HG03196 (cell line): ENCODE results near the gene NPPB.

Experiments
- ATAC-seq: cut with Tn5 transposase; IDR thresholded peaks from one replicate; pipeline ENCODE4 v1.9.1; 2021; ENCODE audit not compliant: unreplicated experiment

Gene NPPB

DNA sequence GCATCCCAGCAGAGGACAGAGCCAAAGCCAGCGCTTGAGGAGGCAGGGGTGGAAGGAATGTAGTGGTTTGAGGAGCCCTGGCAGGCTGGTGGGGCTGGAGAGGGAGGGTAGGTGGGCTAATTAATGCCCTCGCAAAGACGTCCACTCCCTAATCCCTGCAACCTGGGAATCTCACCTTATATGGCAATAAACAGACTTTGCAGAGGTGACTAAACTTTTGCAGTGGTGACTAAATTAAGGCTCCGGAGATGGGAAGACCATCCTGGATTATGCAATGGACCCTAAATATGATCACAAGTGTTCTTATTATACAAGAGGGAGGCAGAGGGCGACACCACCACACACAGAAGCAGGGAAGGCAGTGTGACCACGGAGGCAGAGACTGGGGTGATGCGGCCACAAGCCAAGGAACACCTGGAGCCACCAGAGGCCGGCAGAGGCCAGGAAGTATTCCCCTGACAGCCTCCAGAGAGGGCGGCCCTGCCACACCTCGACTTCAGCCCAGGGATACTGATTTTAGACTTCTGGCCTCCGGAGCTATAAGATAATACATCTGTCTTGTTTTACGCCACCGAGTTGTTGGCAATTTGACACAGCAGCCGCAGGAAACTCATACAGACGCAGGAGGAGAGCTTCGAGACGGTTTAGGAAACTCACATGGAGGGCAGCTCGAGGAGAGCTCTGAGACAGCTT lies 23.1 kb upstream of the NPPB start:
- no peak for ATAC-seq

DNA sequence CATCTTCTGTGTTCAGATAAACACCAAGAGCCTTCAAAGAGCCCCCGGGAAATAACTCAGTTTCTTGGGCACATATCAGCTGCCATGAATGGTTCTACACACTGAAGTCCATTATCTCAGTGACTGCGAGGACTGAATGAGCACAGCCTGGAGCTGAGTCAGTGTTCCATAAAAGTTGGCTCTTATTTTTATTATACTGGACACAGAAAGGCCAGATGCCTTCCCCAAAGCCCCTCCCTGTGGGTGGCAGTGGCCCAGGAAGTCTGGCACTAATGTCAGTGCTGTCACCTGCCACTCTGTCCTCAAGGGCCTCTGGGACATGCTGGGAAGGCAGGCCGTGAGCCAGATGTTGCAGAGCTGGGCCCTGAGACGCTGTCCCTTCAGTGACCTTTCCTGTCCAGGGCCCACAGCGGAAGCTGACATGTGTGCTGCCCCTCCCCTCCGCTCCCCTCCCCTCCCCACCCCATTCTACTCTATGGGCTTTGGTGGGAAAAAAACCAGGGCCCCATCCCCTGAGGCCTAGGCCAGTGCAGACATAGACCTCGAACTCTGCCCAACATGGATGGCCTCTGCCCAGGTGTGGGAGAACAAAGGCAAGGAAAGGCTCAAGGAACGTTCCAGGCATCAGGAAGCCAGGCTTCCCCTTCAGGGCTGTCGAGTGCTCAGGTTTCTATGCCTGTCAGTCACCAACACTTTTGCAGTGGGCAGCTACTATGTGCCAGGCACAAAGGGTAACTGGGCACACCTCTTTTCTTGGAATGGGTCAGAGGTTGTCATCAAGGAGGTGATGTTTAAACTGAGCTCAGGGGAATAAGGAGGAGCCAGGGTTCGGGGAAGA lies 22.4 kb upstream of the NPPB start:
- no peak for ATAC-seq

DNA sequence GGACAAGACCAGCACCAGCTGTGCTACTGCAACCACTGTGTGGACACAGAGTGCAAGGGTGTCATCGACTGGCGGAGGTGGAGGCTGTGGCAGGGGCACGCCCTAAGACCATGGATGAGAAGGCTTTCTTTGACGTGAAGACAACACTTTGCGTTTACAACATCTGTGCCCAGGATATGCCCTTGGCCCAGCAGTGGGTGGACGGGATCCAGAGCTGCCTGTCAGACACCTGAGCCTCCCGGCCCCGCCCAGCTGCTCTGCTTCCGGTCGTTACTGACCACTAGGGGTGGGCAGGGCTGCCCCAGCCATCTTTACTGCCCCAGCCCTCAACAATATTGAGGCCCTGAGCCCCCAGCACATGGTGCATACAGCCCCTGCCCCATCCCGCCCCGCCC lies 21.4 kb upstream of the NPPB start:
- no peak for ATAC-seq

DNA sequence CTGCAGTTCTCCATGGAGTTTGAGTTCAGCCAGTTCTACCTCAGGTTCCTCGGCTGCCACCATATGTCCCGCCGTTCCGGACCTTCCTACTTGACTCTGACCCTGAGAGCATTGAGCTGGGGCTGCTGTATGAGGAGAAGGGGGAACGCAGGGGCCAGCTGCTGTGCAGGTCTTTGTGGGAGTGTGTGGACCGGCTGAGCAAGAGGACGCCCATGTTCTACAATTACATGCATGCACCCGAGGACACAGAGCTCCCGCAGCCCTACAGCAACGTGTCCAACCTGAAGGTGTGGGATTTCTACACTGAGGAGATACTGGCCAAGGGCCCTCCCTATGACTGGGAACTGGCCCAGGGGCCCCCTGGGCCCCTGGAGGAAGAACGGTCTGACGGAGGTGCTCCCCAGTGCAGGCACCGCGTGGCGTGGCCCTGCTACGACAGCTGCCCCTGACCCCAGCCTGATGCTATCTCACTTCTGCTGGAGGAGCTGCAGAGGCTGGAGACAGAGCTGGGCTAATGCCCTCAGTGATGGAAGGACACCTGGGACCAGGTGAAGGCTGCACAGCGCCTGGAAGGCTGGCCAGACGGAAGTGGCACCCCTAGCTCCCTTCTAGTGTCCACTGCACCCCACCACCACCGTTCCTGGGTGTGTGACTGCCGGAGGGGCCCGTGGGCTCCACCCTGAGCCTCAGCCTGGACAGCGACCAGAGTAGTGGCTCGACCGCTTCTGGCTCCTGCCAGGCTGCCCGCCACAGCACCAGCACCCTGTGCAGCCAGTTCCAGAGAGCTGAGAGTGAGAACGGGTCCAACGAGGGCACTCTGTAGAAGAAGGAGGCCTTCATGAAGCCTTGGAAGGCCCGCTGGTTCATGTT lies 20.8 kb upstream of the NPPB start:
- ATAC-seq = no peak

- ATAC-seq = no peak
Measured at GRCh38 chr1:11878891-11879190, 20.1 kb upstream of the NPPB start.

DNA sequence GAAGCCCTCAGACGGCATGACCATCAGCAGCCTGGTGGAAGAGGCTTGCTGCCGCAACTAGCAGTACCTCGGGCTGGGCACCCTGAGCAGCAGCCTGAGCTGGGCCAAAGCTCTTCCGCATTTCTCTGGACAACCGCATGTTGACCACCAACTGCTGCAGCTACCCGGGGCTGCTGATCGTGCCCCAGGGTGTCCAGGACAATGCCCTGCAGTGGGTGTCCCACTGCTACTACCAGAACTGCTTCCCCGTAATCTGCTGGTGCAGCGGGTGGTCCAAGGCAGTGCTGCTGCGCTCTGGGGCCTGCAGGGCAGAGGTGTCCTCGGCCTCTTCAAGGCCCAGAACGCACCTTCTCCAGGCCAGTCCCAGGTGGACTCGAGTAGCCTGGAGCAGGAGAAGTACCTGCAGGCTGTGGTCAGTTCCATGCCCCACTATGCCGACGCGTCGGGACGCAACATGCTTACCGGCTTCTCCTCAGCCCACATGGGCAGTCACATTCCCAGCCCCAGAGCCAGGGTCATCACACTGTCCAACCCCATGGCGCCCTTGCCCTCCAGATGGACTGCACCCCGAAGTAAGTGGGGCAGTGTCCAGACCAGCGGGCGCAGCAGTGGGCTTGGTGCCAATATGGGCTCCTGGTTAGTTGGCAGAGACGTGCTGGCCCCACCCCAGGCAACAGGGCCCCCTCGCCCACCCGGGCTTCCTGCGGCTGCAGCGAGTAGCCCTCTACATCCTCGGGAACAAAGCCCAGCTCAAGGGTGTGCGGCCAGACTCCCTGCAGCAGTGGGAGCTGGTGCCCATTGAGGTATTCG lies 19.5 kb upstream of the NPPB start:
- no peak for ATAC-seq

DNA sequence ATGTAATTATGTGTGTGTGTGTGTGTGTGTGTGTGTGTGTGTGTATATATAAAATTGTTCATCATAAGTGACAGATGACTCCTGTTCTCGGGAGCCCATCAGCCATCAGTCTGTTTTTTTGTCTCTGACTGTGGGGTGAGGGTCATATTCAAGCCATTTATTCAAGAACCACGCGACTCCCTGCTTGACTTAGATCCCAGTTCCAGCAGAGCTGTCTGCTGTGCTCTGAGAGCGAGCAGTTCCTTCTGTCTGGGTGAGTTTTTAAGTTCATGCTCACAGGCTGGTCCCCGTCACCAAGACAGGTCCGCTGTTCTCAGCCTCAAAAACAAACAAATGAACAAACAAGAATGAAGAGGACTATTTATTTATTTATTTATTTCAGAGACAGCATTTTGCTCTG lies 18.3 kb upstream of the NPPB start:
- no peak for ATAC-seq

- ATAC-seq = no peak
Measured at GRCh38 chr1:11875094-11875493, 16.3 kb upstream of the NPPB start.

GRCh38 chr1:11874624-11875023 lies 15.9 kb upstream of the NPPB start:
- ATAC-seq = no peak

DNA sequence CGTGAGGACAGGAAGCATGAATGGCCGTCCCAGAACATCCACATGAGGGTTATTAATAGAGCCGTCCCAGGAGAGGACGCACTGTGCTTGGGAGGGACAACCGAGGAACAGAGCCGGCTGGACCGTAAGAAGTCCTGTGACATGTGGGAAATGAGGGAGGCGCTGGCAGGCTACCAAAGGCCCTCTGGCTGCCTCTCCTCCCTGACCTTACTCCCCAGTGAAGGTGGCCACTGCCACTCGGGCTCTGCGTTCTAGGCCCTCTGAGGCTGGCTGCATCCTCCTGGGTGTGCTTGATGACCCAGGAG lies 15.5 kb upstream of the NPPB start:
- no peak for ATAC-seq

- ATAC-seq = no peak
Measured at GRCh38 chr1:11873395-11874257, 14.9 kb upstream of the NPPB start.

DNA sequence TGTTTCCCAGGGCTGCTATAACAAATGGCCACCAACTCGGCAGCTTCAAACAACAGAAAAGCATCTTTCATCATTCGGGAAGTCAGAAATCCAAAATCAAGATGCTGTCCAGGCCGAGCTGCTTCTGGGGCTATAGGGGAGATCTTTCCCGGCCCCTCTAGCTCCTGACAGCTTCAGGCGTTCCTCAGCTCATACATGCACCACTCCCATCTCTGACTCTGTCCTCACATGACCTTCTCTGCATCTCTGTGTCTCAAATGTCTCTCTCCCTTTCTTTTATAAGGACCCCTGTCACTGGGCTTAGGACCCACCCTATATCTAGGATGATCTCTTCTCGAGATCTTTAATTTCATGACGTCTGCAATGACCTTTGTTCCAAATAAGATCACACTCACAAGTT lies 13.8 kb upstream of the NPPB start:
- ATAC-seq = no peak

DNA sequence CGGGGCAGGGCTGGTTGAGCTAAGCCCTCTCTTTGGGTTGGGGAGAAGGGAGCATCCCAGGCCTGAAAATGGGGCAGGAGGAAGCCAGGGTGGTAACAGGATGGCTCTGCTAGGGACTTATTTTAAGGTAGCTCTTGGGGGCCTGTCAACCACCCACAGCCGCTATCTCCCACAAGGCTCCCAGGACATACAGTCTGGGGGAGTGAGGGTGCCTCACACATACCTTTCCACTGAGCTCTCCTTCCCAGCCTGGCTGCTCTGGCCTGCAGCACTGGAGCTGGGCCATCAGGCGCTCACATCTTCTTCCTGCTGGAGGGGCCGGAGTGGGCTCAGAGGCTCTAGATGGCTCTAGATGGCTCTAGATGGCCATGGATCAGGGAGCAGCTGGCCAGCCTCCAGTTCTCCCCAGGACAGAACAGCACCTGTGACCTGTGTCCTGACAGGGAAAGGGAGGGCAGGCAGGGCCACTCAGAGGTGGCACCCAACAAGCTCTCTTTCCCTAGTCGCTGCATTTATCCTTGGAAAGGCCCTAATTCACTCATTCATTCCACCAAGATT lies 11.0 kb upstream of the NPPB start:
- ATAC-seq = no peak

GRCh38 chr1:11869104-11869503 lies 10.4 kb upstream of the NPPB start:
- no peak for ATAC-seq

- ATAC-seq = no peak
Measured at GRCh38 chr1:11868331-11868980, 9.7 kb upstream of the NPPB start.

DNA sequence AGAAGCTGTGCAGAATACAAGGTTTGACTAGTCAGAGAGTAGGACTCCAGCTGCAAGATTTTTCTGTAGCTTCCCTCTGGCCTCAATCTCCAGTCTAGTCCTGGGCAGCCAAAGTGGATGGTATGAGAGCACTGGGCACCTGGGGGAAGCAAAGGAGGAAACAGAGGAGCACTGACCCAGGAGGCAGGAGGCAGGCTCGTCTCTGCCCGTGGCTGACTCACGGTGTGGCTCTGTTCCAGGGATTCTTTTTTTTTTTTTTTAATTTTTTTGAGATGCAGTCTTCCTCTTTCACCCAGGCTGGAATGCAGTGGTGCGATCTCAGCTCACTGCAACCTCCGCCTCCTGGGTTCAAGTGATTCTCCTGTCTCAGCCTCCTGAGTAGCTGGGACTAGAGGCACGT lies 4.1 kb upstream of the NPPB start:
- no peak for ATAC-seq

DNA sequence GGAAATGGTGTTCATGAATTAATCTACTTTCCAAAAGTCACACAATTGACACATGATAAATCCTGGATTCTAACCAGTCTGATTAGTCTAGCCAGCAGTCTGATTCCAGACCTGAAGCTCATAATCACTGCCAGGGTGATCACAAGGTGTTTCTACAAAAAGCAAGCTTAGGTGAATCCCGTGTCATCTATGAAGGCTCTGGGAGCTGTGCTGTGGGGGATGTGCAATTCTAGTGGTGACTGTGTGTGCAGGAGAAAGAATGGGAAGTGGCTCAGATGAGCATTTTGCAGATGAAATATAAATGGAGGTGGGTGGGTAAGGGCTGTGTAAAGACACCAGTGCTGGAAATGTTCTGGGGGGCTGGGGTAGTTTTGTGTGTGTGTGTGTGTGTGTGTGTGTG lies 1.8 kb upstream of the NPPB start:
- no peak for ATAC-seq

- no peak for ATAC-seq
Measured at GRCh38 chr1:11860083-11860482, 1.3 kb upstream of the NPPB start.
